Smooth muscle cell (in vitro differentiated cells): ENCODE measurements around the gene AGBL1. TPM values are rescaled to one million over a fixed set of nuclear protein-coding genes. Genes with fewer than 3 reads are reported as not detected.

Source experiments
- DNase-seq: peaks from one replicate; lab custom pipeline; 2025; ENCODE audit not compliant: unreplicated experiment; lab: John Stamatoyannopoulos, UW
- H2AFZ ChIP-seq: fragments of 200-600 bp; sonication (generic); 2 replicates; pipeline ENCODE4 v1.6.0; 2016; ENCODE audit warnings: antibody characterized with exemption, low read depth, mild to moderate bottlenecking
- H3F3A ChIP-seq: fragments of 200-600 bp; sonication (generic); 2 replicates; pipeline ENCODE4 v1.6.0; 2017; ENCODE audit warnings: antibody characterized with exemption, low read depth
- H3K27ac ChIP-seq: fragments of 200-600 bp; sonication (generic); 2 replicates; pipeline ENCODE4 v1.5.1; 2016; ENCODE audit warnings: low read depth, mild to moderate bottlenecking
- H3K27me3 ChIP-seq: fragments of 200-600 bp; sonication (generic); 2 replicates; pipeline ENCODE4 v1.6.1; 2016; ENCODE audit warnings: low read depth, mild to moderate bottlenecking
- H3K36me3 ChIP-seq: fragments of 200-600 bp; sonication (generic); 2 replicates; pipeline ENCODE4 v1.5.1; 2016; ENCODE audit warnings: low read depth
- H3K4me1 ChIP-seq: fragments of 200-600 bp; sonication (generic); 2 replicates; pipeline ENCODE4 v1.5.1; 2016; ENCODE audit warnings: low read depth
- H3K4me2 ChIP-seq: fragments of 200-600 bp; sonication (generic); 2 replicates; pipeline ENCODE4 v1.6.0; 2016; ENCODE audit warnings: mild to moderate bottlenecking
- H3K4me3 ChIP-seq: fragments of 200-600 bp; sonication (generic); 2 replicates; pipeline ENCODE4 v1.5.1; 2016; ENCODE audit warnings: mild to moderate bottlenecking
- H3K79me2 ChIP-seq: fragments of 200-600 bp; sonication (generic); 2 replicates; pipeline ENCODE4 v1.6.0; 2016; ENCODE audit warnings: low read depth, mild to moderate bottlenecking
- H3K9ac ChIP-seq: fragments of 200-600 bp; sonication (generic); 2 replicates; pipeline ENCODE4 v1.6.0; 2016; ENCODE audit warnings: low read depth
- H3K9me3 ChIP-seq: fragments of 200-600 bp; sonication (generic); replicated peaks from 2 replicates; pipeline ENCODE4 v1.5.1; 2016; ENCODE audit warnings: low read depth
- H4K20me1 ChIP-seq: fragments of 200-600 bp; sonication (generic); 2 replicates; pipeline ENCODE4 v1.6.0; 2016; ENCODE audit warnings: low read depth
- CTCF ChIP-seq: fragments of 200-600 bp; sonication (generic); IDR thresholded peaks from 2 replicates; pipeline ENCODE4 v1.5.1; 2017; ENCODE audit warnings: borderline replicate concordance, mild to moderate bottlenecking, antibody characterized with exemption; ENCODE audit not compliant: insufficient read depth, poor library complexity, severe bottlenecking
- WGBS: methylation state at CpG from one replicate; pipeline ENCODE4 v1.1.7; 2016; ENCODE audit warnings: low lambda C conversion rate; 5-methylcytosine and 5-hydroxymethylcytosine counted together
- polyA plus RNA-seq: library from polyadenylated mRNA; unstranded; fragments of >200 nt; fragmentation: Nextera tagmentation; extraction: Ambion mirVana; gene quantifications from 2 replicates; pipeline ENCODE4 v1.2.1, GENCODE V29; 2016
- total RNA-seq: library from RNA; depleted of rRNA; stranded (reverse); fragments of >200 nt; gene quantifications from 2 replicates; pipeline ENCODE4 v1.2.3, GENCODE V29; 2014

Gene AGBL1
- total and polyA plus RNA-seq, 2 experiments from 2014 or later = not detected

DNA sequence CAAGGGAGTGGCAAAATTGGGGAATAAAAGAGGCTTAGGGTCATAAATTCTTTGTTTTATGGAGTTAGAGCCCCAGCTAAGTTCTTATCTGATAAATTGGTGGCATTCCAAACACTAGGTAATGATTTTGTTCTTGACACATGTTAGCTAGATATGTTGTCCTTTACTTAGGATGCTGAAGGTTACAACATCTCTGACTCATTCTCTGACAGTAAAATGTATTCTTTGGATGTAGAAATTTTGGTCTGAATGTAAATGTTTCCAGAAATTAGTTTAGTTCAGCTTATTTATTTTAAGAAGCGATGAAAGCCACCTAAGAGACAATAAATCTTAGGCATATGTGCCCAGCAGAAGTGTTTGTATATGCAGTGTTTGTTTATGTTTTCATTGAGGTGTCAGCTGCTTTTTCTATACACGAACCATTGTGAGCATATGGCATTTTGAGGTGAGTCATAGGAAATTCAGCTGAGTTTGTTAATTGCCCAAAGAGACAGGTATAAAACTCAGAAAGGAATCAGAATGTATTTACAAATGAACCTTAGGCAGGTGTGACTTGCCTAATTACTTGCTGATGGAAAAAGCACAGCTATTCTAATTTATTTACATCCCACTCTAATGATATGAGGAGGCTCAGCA is 247.7 kb downstream of the AGBL1 start:
- H3K27ac ChIP-seq = no peak overlapping the region
- WGBS = 62% methylated on average over 2 of the region's 2 CpGs
- H3K4me2 ChIP-seq = no peak overlapping the region
- no peak for DNase-seq
- no peak overlapping the region for H3K4me3 ChIP-seq
- no peak for TF ChIP-seq CTCF
- no peaks in the 10 kb centered on the region for H3K4me1 ChIP-seq
- H3K79me2 ChIP-seq = no peaks in the 10 kb centered on the region
- H3K36me3 ChIP-seq = no peaks in the 10 kb centered on the region
- H3F3A ChIP-seq = no peaks in the 10 kb centered on the region
- H4K20me1 ChIP-seq = no peaks in the 10 kb centered on the region
- no peaks in the 10 kb centered on the region for H3K9me3 ChIP-seq
- H3K9ac ChIP-seq = no peak overlapping the region
- no peak overlapping the region for H2AFZ ChIP-seq
- no peaks in the 10 kb centered on the region for H3K27me3 ChIP-seq

DNA sequence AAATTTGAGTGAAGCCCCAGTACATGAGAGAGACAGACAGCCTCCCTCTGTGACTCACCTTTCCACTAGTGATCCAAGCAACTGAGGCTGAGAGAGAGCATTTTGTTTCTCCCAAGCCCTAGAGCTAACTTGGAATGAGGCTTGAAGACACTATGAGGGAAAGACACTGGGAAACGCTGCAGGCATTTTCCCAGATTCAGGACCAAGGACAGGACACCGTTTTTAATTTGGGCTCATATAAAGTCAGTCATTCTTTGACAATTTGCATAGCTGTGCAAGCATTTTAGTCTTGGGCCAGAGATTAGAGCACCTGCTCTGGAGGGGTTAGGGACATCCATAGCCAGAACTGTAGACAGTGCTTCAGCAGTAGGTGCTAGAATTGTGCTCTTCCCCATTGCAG is 249.0 kb downstream of the AGBL1 start:
- Histone ChIP-seq H3K9ac (no peak overlapping the region), H3K4me2 (no peak overlapping the region), H3K36me3 (no peaks in the 10 kb centered on the region), H3K27me3 (no peaks in the 10 kb centered on the region), H4K20me1 (no peaks in the 10 kb centered on the region), H2AFZ (no peak overlapping the region), H3K4me1 (no peaks in the 10 kb centered on the region), H3K4me3 (no peak overlapping the region), H3K79me2 (no peaks in the 10 kb centered on the region), H3K27ac (no peak overlapping the region), H3K9me3 (no peaks in the 10 kb centered on the region), H3F3A (no peaks in the 10 kb centered on the region)
- WGBS = 83% methylated on average over 2 of the region's 2 CpGs
- no peak for DNase-seq
- TF ChIP-seq CTCF = no peak

DNA sequence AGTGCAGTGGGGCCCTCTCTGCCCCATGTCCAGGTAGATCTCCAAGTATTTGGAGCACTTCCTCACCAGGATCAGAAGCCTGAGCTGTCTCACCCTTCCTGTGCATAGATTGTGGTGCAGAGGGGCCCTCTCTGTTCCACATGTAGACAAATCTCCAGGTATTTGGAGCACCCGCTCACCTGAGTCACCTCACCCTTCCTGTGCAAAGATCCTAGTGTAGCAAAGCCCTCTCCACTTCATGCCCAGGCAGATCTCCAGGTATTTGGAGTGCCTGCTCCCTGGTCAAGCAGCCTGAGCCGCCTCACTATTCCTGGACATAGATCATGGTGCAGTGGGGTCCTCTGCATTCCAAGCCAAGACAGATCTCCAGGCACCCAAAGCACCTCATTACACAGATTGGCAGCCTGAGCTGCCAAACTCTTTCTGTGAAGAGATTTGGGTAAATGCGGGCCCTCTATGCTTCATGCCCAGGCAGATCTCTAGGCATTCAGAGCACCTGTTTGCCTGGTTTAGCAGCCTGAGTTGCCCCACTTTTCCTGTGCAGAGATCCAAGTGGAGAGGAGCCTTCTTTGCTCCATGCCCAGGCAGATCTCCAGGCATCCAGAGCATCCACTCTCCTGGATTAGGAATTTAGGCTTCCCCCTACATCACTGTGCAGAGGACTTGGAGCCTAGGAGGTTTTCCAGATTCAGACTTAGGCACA is 249.8 kb downstream of the AGBL1 start:
- no peak for DNase-seq
- TF ChIP-seq CTCF = no peak
- Histone ChIP-seq H3K36me3 (no peaks in the 10 kb centered on the region), H3K27ac (no peak overlapping the region), H4K20me1 (no peaks in the 10 kb centered on the region), H3K4me2 (no peak overlapping the region), H3F3A (no peaks in the 10 kb centered on the region), H3K27me3 (no peaks in the 10 kb centered on the region), H3K4me3 (no peak overlapping the region), H3K4me1 (no peaks in the 10 kb centered on the region), H3K9ac (no peak overlapping the region), H3K79me2 (no peaks in the 10 kb centered on the region), H2AFZ (no peak overlapping the region), H3K9me3 (no peaks in the 10 kb centered on the region)
- 100% methylated on average over 3 of the region's 3 CpGs for WGBS

GRCh38 chr15:86333819-86334218 is 254.1 kb downstream of the AGBL1 start:
- no peaks in the 10 kb centered on the region for H3K79me2 ChIP-seq
- no peaks in the 10 kb centered on the region for H3F3A ChIP-seq
- no peaks in the 10 kb centered on the region for H4K20me1 ChIP-seq
- H3K27me3 ChIP-seq = no peaks in the 10 kb centered on the region
- H2AFZ ChIP-seq = no peak overlapping the region
- no peak overlapping the region for H3K4me2 ChIP-seq
- no peak for TF ChIP-seq CTCF
- H3K9ac ChIP-seq = no peak overlapping the region
- no peak overlapping the region for H3K4me3 ChIP-seq
- no peaks in the 10 kb centered on the region for H3K36me3 ChIP-seq
- H3K27ac ChIP-seq = no peak overlapping the region
- no peak for DNase-seq
- H3K9me3 ChIP-seq = no peaks in the 10 kb centered on the region
- H3K4me1 ChIP-seq = no peaks in the 10 kb centered on the region
